Measurements from ENCODE around the gene SLC16A8. TPM values are rescaled to one million over a fixed set of nuclear protein-coding genes. Genes with fewer than 3 reads are reported as not detected.
A peak's percentile ranks its signal among the peaks of the same experiment; 100 is the strongest.

Gene SLC16A8
- total and polyA plus RNA-seq, 10 of the 15 experiments (the other 5 are each of a cell fraction or from before 2014, with no cell fraction given): not detected

- ChIA-PET SMC1A (ENCODE audit: uncharacterized antibody, unreplicated experiment) (no interaction called here), CTCF (interaction anchor here (3.1 kb wide), 1 partner anchor 14 kb away, joined by 17 read pairs; no protein-coding TSS in a partner anchor), POLR2A (no interaction called here), RAD21 (ENCODE audit: unreplicated experiment) (interaction anchor here (0.7 kb wide), 1 partner anchor 568 kb away, joined by 4 read pairs; no protein-coding TSS in a partner anchor)
- FAIRE-seq (no peak), DNase-seq (ENCODE audit: low read depth, low spot score) (no peak), ATAC-seq (no peak)
- in situ Hi-C loops (cut with MboI): no loop called here
- H2AFZ ChIP-seq (ENCODE audit: control insufficient read depth, low read depth, low read length): no peak overlapping the region
- H3K9ac ChIP-seq (ENCODE audit: control insufficient read depth, insufficient read depth, low read length): no peak overlapping the region
- no peaks in the 10 kb centered on the region for H3K4me1 ChIP-seq (ENCODE audit: control insufficient read depth, insufficient read depth, low read length)
- no peaks in the 10 kb centered on the region for H4K20me1 ChIP-seq (ENCODE audit: control insufficient read depth, insufficient read depth)
- H3K9me3 ChIP-seq (replicated peaks; ENCODE audit: control insufficient read depth, insufficient read depth, low read length): no peaks in the 10 kb centered on the region
- no peaks in the 10 kb centered on the region; a peak in 3 of 4 replicates for H3K36me3 ChIP-seq (ENCODE audit: control insufficient read depth in 2 of 2, insufficient read depth in 2 of 2, low read length in 1 of 2)
- intact Hi-C loops (cut with micrococcal nuclease; ENCODE audit: unreplicated experiment): no loop called here
- H3K27me3 ChIP-seq (replicated peaks in 1 of 2; ENCODE audit: control insufficient read depth in 2 of 2, insufficient read depth in 2 of 2, low read length in 1 of 2): no peaks in the 10 kb centered on the region
- no peak overlapping the region for H3K4me2 ChIP-seq (ENCODE audit: control insufficient read depth, insufficient read depth)
- no peak overlapping the region for H3K27ac ChIP-seq (ENCODE audit: control insufficient read depth, insufficient read depth)
- no peaks in the 10 kb centered on the region for H3K79me2 ChIP-seq (ENCODE audit: control insufficient read depth, insufficient read depth, low read length)
- BruUV-seq (replicated peaks): TSS peak; percentile 26
- no peak overlapping the region for H3K4me3 ChIP-seq
- 95% methylated on average over 8 of the region's 8 CpGs for WGBS (ENCODE audit: insufficient coverage, insufficient replicate concordance, low lambda C conversion rate, missing lambda C conversion rate)
- TF ChIP-seq NRF1 (conservative IDR thresholded peaks at IDR 0.05; ENCODE audit: low read depth, low read length): no peak
- TF ChIP-seq BHLHE40 (IDR thresholded peaks at IDR 0.05; ENCODE audit: borderline replicate concordance in 1 of 2, low read depth in 2 of 2, low read length in 1 of 2): no peak
- no peak for TF ChIP-seq TBL1XR1 (IDR thresholded peaks at IDR 0.05; ENCODE audit: low read depth, low read length)
- TF ChIP-seq PRDM15 (CRISPR knock-in tag; IDR thresholded peaks at IDR 0.05): no peak
- no peak for TF ChIP-seq BCL11A (IDR thresholded peaks at IDR 0.05; ENCODE audit: low read depth, low read length)
- TF ChIP-seq CHD1 (IDR thresholded peaks at IDR 0.05; ENCODE audit: low read depth, low read length): no peak
- no peak for TF ChIP-seq IKZF2 (IDR thresholded peaks at IDR 0.05)
- TF ChIP-seq FOXM1 (IDR thresholded peaks at IDR 0.05; ENCODE audit: low read depth, low read length): no peak
- no peak for TF ChIP-seq CEBPZ (IDR thresholded peaks at IDR 0.05; ENCODE audit: low read depth, low read length)
- TF ChIP-seq USF1 (IDR thresholded peaks at IDR 0.05; ENCODE audit: borderline replicate concordance, extremely low read length, insufficient read depth, low read depth, low read length): no peak
- TF ChIP-seq MEF2A (IDR thresholded peaks at IDR 0.05; ENCODE audit: insufficient read depth, low read depth, low read length): no peak
- no peak for TF ChIP-seq CBX5 (IDR thresholded peaks at IDR 0.05; ENCODE audit: low read depth)
- TF ChIP-seq SUZ12 (IDR thresholded peaks at IDR 0.05; ENCODE audit: unreplicated experiment): no peak
- TF ChIP-seq ZBTB33 (IDR thresholded peaks at IDR 0.05): no peak
- TF ChIP-seq NR2C1 (IDR thresholded peaks at IDR 0.05): no peak
These were observed 17.0 kb downstream of the SLC16A8 start for GRCh38 chr22:38067028-38067415.

All from GM12878 (cell line).